ENCODE results near the gene TAX1BP1. TPM values are rescaled to one million over a fixed set of nuclear protein-coding genes. Genes with fewer than 3 reads are reported as not detected.

TAX1BP1 gene
- 38.8 and 43.1 TPM in 2 replicates for total RNA-seq

DNA sequence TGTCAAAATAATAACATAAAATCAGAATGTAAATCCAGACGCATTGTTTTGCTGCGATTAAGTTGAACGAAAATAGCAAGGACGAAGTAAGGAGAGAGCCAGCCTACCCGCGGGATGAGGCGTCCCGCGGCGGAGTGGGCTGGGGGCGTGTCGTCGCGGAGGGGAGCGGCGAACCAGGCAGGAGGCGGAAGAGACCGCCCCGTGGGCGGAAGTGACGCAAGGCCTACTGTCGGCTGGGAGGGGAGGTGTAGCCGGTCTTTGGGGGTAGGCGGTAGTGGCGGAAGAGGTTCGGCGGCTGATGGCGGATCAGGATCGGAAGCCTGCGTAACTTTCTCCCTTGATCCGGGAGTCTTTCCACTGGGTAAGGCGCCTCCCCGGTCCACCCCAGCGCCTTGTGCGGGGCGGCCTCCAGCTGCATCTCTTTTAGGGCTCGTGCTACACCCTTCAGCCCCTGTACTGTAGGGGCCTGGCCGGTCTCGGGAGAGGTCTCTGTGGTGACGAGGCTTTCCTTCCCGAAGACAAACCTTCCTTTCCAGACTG lies at the start of gene TAX1BP1:
Gene TAX1BP1 (plus strand): TSS at position 254 of the 540 bp plus-strand sequence. CDS start 8,363 bp downstream, outside the sequence.

Other genes with a start within 250 kb of the TAX1BP1 start
- gene HIBADH, start 77.3 kb upstream of the TAX1BP1 start, total RNA-seq, result 38.2 and 51.5 TPM in 2 replicates

Data from epithelial cell of alveolus of lung (primary cell).